ENCODE data around the gene GRM4. TPM values are rescaled to one million over a fixed set of nuclear protein-coding genes. Genes with fewer than 3 reads are reported as not detected.

Gene GRM4
- total and polyA plus RNA-seq, 9 of the 15 experiments (the other 6 are each of a cell fraction or from before 2014, with no cell fraction given) = 0.18 TPM; not detected in 8

GRCh38 chr6:34071136-34071883 is 74.6 kb downstream of the GRM4 start (continued):
- no peak for TF ChIP-seq RNF219 (CRISPR knock-in tag; IDR thresholded peaks at IDR 0.05)
- peak; percentile 21 to 45; a peak in 2 of 4 replicates for TF ChIP-seq MLLT1 (IDR thresholded peaks at IDR 0.05)
- no peak for TF ChIP-seq SNAPC5 (CRISPR knock-in tag; IDR thresholded peaks at IDR 0.05)
- TF ChIP-seq CHD4 (IDR thresholded peaks at IDR 0.05; ENCODE audit: insufficient read depth, insufficient replicate concordance, low read depth, low read length, poor library complexity, severe bottlenecking) = peak; percentile 51
- TF ChIP-seq ZC3H4 (CRISPR knock-in tag; IDR thresholded peaks at IDR 0.05; ENCODE audit: borderline replicate concordance) = peak; percentile 28; the same call in 1 of the 2 replicates
